ENCODE data around the gene CHRDL2. TPM values are rescaled to one million over a fixed set of nuclear protein-coding genes. Genes with fewer than 3 reads are reported as not detected.
A peak's percentile ranks its signal among the peaks of the same experiment; 100 is the strongest.

Gene CHRDL2
- total RNA-seq, 2 donors from 2014 or later, result not detected

GRCh38 chr11:74696939-74697675, 34.1 kb downstream of the CHRDL2 start:
- H3K27ac Mint-ChIP-seq, result no peak overlapping the region
- H3K9me3 Mint-ChIP-seq, result no peaks in the 10 kb centered on the region
- no peak for ATAC-seq

GRCh38 chr11:74696500-74696899, 34.7 kb downstream of the CHRDL2 start:
- H3K4me3 Mint-ChIP-seq, result no peak overlapping the region
- ATAC-seq (no peak), DNase-seq (ENCODE audit: low spot score) (no peak)
- H3K27ac Mint-ChIP-seq, result no peak overlapping the region
- H3K9me3 Mint-ChIP-seq, result no peaks in the 10 kb centered on the region
- peaks cover 8 to 13% of the 10 kb centered on the region in 2 donors for H3K27me3 Mint-ChIP-seq
- peaks cover 0 to 14% of the 10 kb centered on the region in 2 donors for H3K4me1 Mint-ChIP-seq (ENCODE audit: low read depth in 2 of 2)
- no peaks in the 10 kb centered on the region for H3K36me3 Mint-ChIP-seq

More at GRCh38 chr11:74696939-74697675, 34.1 kb downstream of the CHRDL2 start:
- no peaks in the 10 kb centered on the region for H3K36me3 Mint-ChIP-seq
- peaks cover 8 to 13% of the 10 kb centered on the region in 2 donors for H3K27me3 Mint-ChIP-seq
- H3K4me1 Mint-ChIP-seq (ENCODE audit: low read depth in 2 of 2), result peaks cover 0 to 14% of the 10 kb centered on the region in 2 donors
- H3K4me3 Mint-ChIP-seq, result no peak overlapping the region
- DNase-seq (ENCODE audit: low spot score), result no peak

- Mint-ChIP-seq H3K9me3 (no peaks in the 10 kb centered on the region), H3K4me3 (no peak overlapping the region), H3K27me3 (peaks cover 8 to 13% of the 10 kb centered on the region in 2 donors), H3K4me1 (ENCODE audit: low read depth in 2 of 2) (peaks cover 0 to 14% of the 10 kb centered on the region in 2 donors), H3K27ac (no peak overlapping the region), H3K36me3 (no peaks in the 10 kb centered on the region)
- ATAC-seq, result no peak
- no peak for DNase-seq (ENCODE audit: low spot score)
Measured at GRCh38 chr11:74695705-74696280, 35.4 kb downstream of the CHRDL2 start.

GRCh38 chr11:74694136-74694930, 36.9 kb downstream of the CHRDL2 start:
- peak overlapping the region in 1 of 2 donors; percentile 47 for H3K27ac Mint-ChIP-seq
- no peaks in the 10 kb centered on the region for H3K9me3 Mint-ChIP-seq
- no peaks in the 10 kb centered on the region for H3K36me3 Mint-ChIP-seq
- no peak for DNase-seq (ENCODE audit: low spot score)
- H3K27me3 Mint-ChIP-seq, result peaks cover 8 to 13% of the 10 kb centered on the region in 2 donors
- no peak for ATAC-seq
- peaks cover 0 to 14% of the 10 kb centered on the region in 2 donors for H3K4me1 Mint-ChIP-seq (ENCODE audit: low read depth in 2 of 2)
- H3K4me3 Mint-ChIP-seq, result no peak overlapping the region

GRCh38 chr11:74693531-74693930, 37.7 kb downstream of the CHRDL2 start:
- no peaks in the 10 kb centered on the region for H3K9me3 Mint-ChIP-seq
- H3K36me3 Mint-ChIP-seq, result no peaks in the 10 kb centered on the region
- ATAC-seq (no peak), DNase-seq (ENCODE audit: low spot score) (no peak)
- no peak overlapping the region for H3K4me3 Mint-ChIP-seq
- peak overlapping the region in 1 of 2 donors; percentile 47 for H3K27ac Mint-ChIP-seq
- peaks cover 8 to 13% of the 10 kb centered on the region in 2 donors for H3K27me3 Mint-ChIP-seq
- H3K4me1 Mint-ChIP-seq (ENCODE audit: low read depth in 2 of 2), result peaks cover 0 to 14% of the 10 kb centered on the region in 2 donors

GRCh38 chr11:74691755-74692154, 39.5 kb downstream of the CHRDL2 start:
- DNase-seq (ENCODE audit: low spot score), result no peak
- peaks cover 0 to 8% of the 10 kb centered on the region in 2 donors for H3K4me1 Mint-ChIP-seq (ENCODE audit: low read depth in 2 of 2)
- H3K27ac Mint-ChIP-seq, result no peak overlapping the region
- no peak overlapping the region for H3K4me3 Mint-ChIP-seq
- no peaks in the 10 kb centered on the region for H3K9me3 Mint-ChIP-seq
- peak; percentile 54 to 69 for ATAC-seq
- H3K27me3 Mint-ChIP-seq, result peaks cover 0 to 7% of the 10 kb centered on the region in 2 donors
- no peaks in the 10 kb centered on the region for H3K36me3 Mint-ChIP-seq

- Mint-ChIP-seq H3K27me3 (peaks cover 7 to 17% of the 10 kb centered on the region in 2 donors), H3K27ac (no peak overlapping the region), H3K4me3 (no peak overlapping the region), H3K4me1 (ENCODE audit: low read depth in 2 of 2) (peaks cover 0 to 12% of the 10 kb centered on the region in 2 donors), H3K9me3 (no peaks in the 10 kb centered on the region), H3K36me3 (no peaks in the 10 kb centered on the region)
- no peak for ATAC-seq
- DNase-seq (ENCODE audit: low spot score), result no peak
Measured at GRCh38 chr11:74689666-74690065, 41.6 kb downstream of the CHRDL2 start.

GRCh38 chr11:74687237-74688023, 43.8 kb downstream of the CHRDL2 start:
- H3K36me3 Mint-ChIP-seq, result no peaks in the 10 kb centered on the region
- H3K27me3 Mint-ChIP-seq, result peaks cover 8 to 20% of the 10 kb centered on the region in 2 donors
- H3K4me3 Mint-ChIP-seq, result no peak overlapping the region
- no peak for DNase-seq (ENCODE audit: low spot score)
- H3K27ac Mint-ChIP-seq, result no peak overlapping the region
- no peaks in the 10 kb centered on the region for H3K9me3 Mint-ChIP-seq
- no peak for ATAC-seq
- peaks cover 0 to 5% of the 10 kb centered on the region in 2 donors for H3K4me1 Mint-ChIP-seq (ENCODE audit: low read depth in 2 of 2)

GRCh38 chr11:74686792-74687191, 44.4 kb downstream of the CHRDL2 start:
- peak; percentile 42 for DNase-seq (ENCODE audit: low spot score)
- Mint-ChIP-seq H3K4me3 (no peak overlapping the region), H3K36me3 (no peaks in the 10 kb centered on the region), H3K27me3 (peaks cover 8 to 23% of the 10 kb centered on the region in 2 donors), H3K27ac (no peak overlapping the region), H3K4me1 (ENCODE audit: low read depth in 2 of 2) (peaks cover 0 to 5% of the 10 kb centered on the region in 2 donors), H3K9me3 (no peaks in the 10 kb centered on the region)
- no peak for ATAC-seq

GRCh38 chr11:74685905-74686304, 45.3 kb downstream of the CHRDL2 start:
- Mint-ChIP-seq H3K9me3 (no peaks in the 10 kb centered on the region), H3K36me3 (no peaks in the 10 kb centered on the region), H3K27me3 (peaks cover 8 to 27% of the 10 kb centered on the region in 2 donors), H3K4me3 (no peak overlapping the region), H3K27ac (no peak overlapping the region), H3K4me1 (ENCODE audit: low read depth in 2 of 2) (peaks cover 0 to 5% of the 10 kb centered on the region in 2 donors)
- DNase-seq (ENCODE audit: low spot score) (no peak), ATAC-seq (no peak)

GRCh38 chr11:74685338-74685737, 45.9 kb downstream of the CHRDL2 start:
- Mint-ChIP-seq H3K36me3 (no peaks in the 10 kb centered on the region), H3K27ac (no peak overlapping the region), H3K4me1 (ENCODE audit: low read depth in 2 of 2) (peaks cover 0 to 5% of the 10 kb centered on the region in 2 donors), H3K27me3 (peaks cover 8 to 27% of the 10 kb centered on the region in 2 donors), H3K4me3 (no peak overlapping the region), H3K9me3 (no peaks in the 10 kb centered on the region)
- ATAC-seq, result no peak
- DNase-seq (ENCODE audit: low spot score), result peak; percentile 12

GRCh38 chr11:74684661-74685060, 46.6 kb downstream of the CHRDL2 start:
- Mint-ChIP-seq H3K9me3 (no peaks in the 10 kb centered on the region), H3K27me3 (peaks cover 8 to 30% of the 10 kb centered on the region in 2 donors), H3K27ac (no peak overlapping the region)

GRCh38 chr11:74683941-74684481, 47.2 kb downstream of the CHRDL2 start:
- Mint-ChIP-seq H3K27me3 (peaks cover 8 to 30% of the 10 kb centered on the region in 2 donors), H3K9me3 (no peaks in the 10 kb centered on the region), H3K27ac (no peak overlapping the region), H3K4me1 (ENCODE audit: low read depth in 2 of 2) (peaks cover 0 to 5% of the 10 kb centered on the region in 2 donors), H3K36me3 (no peaks in the 10 kb centered on the region), H3K4me3 (no peak overlapping the region)
- DNase-seq (ENCODE audit: low spot score) (peak; percentile 54), ATAC-seq (no peak)

More at GRCh38 chr11:74684661-74685060, 46.6 kb downstream of the CHRDL2 start:
- peak; percentile 26 for DNase-seq (ENCODE audit: low spot score)
- H3K4me3 Mint-ChIP-seq, result no peak overlapping the region
- H3K36me3 Mint-ChIP-seq, result no peaks in the 10 kb centered on the region
- no peak for ATAC-seq
- peaks cover 0 to 5% of the 10 kb centered on the region in 2 donors for H3K4me1 Mint-ChIP-seq (ENCODE audit: low read depth in 2 of 2)

Measured in natural killer cell treated with Interleukin-12 subunit alpha and Interleukin-12 subunit beta and Interleukin-15 and Interleukin-18, amount 100 ng/mL, for 72 hours (primary cell).